22Rv1 (cell line): Measurements from ENCODE around the gene METTL4.

ENCODE experiments used
- H3K27ac ChIP-seq: fragments of 450-650 bp; 2 replicates; pipeline ENCODE4 v1.5.1; 2017
- ZFX ChIP-seq: fragments of 450-650 bp; IDR thresholded peaks from 2 replicates; pipeline ENCODE4 v1.6.1; 2017; ENCODE audit warnings: antibody characterized with exemption, borderline replicate concordance
- TF ChIP-seq, protein P1 (sequence below): fragments of 450-650 bp; IDR thresholded peaks from 2 replicates; pipeline ENCODE4 v1.5.1; 2017; ENCODE audit warnings: mild to moderate bottlenecking

Gene METTL4

GRCh38 chr18:2573408-2573807 is 2.1 kb upstream of the METTL4 start:
- no peak overlapping the region for H3K27ac ChIP-seq
- TF ChIP-seq, protein P1, sequence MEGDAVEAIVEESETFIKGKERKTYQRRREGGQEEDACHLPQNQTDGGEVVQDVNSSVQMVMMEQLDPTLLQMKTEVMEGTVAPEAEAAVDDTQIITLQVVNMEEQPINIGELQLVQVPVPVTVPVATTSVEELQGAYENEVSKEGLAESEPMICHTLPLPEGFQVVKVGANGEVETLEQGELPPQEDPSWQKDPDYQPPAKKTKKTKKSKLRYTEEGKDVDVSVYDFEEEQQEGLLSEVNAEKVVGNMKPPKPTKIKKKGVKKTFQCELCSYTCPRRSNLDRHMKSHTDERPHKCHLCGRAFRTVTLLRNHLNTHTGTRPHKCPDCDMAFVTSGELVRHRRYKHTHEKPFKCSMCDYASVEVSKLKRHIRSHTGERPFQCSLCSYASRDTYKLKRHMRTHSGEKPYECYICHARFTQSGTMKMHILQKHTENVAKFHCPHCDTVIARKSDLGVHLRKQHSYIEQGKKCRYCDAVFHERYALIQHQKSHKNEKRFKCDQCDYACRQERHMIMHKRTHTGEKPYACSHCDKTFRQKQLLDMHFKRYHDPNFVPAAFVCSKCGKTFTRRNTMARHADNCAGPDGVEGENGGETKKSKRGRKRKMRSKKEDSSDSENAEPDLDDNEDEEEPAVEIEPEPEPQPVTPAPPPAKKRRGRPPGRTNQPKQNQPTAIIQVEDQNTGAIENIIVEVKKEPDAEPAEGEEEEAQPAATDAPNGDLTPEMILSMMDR = no peak
- no peak for TF ChIP-seq ZFX

- H3K27ac ChIP-seq = no peak overlapping the region
- no peak for TF ChIP-seq ZFX
- TF ChIP-seq, protein P1 = no peak
Observed at GRCh38 chr18:2572892-2573291, 1.6 kb upstream of the METTL4 start.

DNA sequence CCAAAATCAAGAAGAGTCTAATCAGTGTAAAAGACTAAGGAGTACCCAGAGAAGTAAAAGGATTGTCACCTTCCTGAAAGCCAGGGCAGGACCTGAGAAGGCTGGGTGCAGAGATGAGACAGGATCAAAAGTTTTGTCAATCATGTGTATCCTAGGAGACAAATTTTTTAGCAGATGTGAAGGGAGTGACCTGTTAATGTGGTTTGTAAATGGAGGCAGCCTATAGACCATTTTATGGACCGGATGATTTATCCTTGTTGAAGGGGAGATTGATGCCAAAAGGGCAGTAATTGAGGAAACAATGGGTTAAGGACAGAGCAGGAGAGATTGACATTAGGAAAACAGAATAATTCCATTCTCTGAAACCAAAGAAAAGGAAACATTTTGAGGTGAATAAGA is 865 bp upstream of the METTL4 start:
- H3K27ac ChIP-seq = peak overlapping the region; percentile 84
- TF ChIP-seq ZFX = no peak
- TF ChIP-seq, protein P1 = no peak

GRCh38 chr18:2570772-2571199 is 519 bp downstream of the METTL4 start:
- peak overlapping the region; percentile 84 for H3K27ac ChIP-seq
- TF ChIP-seq, protein P1 = no peak
- TF ChIP-seq ZFX = no peak

- TF ChIP-seq, protein P1 = no peak
- TF ChIP-seq ZFX = no peak
- no peak overlapping the region for H3K27ac ChIP-seq
Observed at GRCh38 chr18:2569338-2570207, 1.7 kb downstream of the METTL4 start.

DNA sequence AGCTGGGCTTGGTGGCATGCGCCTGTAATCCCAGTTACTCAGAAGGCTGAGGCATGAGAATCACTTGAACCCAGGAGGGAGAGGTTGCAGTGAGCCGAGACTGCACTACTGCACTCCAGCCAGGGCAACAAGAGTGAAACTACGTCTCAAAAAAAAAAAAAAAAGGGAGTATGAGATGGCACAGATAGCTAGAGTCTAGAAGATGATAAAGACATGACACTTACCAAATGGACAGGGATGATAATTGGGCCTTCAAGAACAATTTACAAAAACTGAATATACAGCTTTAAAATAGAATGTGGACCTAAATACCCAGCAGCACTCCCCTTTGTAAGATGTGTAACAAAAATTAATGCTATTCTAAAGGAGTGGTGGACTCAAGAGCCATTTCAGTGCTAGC is 2.7 kb downstream of the METTL4 start:
- TF ChIP-seq, protein P1 = no peak
- no peak for TF ChIP-seq ZFX
- no peak overlapping the region for H3K27ac ChIP-seq

- TF ChIP-seq, protein P1 = no peak
- no peak for TF ChIP-seq ZFX
- no peak overlapping the region for H3K27ac ChIP-seq
Observed at GRCh38 chr18:2568129-2568528, 3.2 kb downstream of the METTL4 start.
